ENCODE measurements around the gene CHFR. TPM values are rescaled to one million over a fixed set of nuclear protein-coding genes. Genes with fewer than 3 reads are reported as not detected.
"Not testable (repeated sequence)": the region's sequence is repeated elsewhere in the genome, so short reads cannot be mapped to it uniquely, and the experiment has no call there.

Gene CHFR
- total RNA-seq, 1 donor from 2014 or later = 98.4 TPM

DNA sequence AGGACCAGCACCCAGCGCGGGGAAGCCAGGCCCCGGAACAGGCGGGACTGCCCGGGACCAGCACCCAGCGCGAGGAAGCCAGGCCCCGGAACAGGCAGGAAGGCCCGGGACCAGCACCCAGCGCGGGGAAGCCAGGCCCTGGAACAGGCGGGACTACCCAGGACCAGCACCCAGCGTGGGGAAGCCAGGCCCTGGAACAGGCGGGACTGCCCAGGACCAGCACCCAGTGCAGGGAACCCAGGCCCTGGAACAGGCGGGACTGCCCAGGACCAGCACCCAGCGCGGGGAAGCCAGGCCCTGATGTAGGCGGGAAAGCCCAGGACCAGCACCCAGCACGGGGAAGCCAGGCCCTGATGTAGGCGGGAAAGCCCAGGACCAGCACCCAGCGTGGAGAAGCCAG, 12.8 kb downstream of the CHFR start:
- intact Hi-C loops (cut with micrococcal nuclease) = not testable (repeated sequence)

DNA sequence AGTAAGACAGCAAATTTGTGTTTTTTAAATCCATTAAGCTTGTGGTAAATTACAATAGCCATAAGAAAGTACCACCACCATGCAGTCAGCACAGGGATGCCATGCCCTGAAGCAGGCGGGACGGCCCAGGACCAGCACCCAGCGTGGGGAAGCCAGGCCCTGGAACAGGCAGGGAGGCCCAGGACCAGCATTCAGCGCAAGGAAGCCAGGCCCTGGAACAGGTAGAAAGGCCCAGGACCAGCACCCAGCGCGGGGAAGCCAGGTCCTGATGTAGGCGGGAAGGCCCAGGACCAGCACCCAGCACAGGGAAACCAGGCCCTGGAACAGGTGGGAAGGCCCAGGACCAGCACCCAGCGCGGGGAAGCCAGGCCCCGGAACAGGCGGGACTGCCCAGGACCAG, 13.2 kb downstream of the CHFR start:
- intact Hi-C loops (cut with micrococcal nuclease) = no loop called here

DNA sequence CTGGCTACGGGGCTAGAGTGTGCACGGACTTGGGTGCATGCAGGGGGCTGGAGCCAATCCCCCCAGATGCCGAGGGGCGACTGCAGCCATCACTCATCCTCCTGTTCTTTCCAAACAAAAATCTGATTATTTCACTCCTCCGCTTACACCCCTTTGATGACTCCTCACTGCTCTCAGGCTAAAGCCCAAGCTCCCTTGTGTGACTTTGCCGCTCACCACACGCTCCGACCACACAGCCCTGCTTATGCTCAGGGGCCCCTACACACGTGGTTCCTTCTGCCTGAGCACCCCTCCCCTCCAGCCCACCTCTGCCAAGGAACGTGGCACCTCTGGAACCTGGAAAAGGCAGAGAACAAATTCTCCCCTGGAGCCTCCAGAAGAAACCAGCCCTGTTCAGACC, 13.7 kb downstream of the CHFR start:
- intact Hi-C loops (cut with micrococcal nuclease) = loop anchor here (1.0 to 2.0 kb wide), 3 partner anchors 13 to 39 kb away; partner anchors contain the start of gene CHFR

DNA sequence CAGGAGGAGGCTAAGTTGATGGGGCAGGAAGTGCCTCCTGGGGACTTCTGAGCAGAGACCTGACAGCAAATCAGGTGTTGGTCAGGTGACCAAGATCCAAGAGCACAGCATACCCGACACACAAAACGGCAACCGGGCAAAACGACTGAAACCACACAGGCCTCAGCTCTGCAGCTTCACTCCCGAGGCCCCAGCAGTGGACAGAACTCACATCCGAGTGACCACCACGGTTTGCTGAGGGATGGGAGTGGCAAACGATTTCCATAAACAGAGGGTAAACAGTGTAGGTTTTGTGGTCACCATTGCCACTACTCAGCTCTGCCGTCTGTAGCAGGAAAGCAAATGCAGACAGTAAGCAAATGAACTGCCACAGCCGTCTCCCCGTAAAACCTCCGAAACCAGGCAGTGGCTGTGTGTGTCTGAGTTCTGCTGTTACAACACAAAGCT, 14.4 kb downstream of the CHFR start:
- intact Hi-C loops (cut with micrococcal nuclease) = loop anchor here (1.0 to 2.0 kb wide), 3 partner anchors 14 to 38 kb away; partner anchors contain the start of gene CHFR

DNA sequence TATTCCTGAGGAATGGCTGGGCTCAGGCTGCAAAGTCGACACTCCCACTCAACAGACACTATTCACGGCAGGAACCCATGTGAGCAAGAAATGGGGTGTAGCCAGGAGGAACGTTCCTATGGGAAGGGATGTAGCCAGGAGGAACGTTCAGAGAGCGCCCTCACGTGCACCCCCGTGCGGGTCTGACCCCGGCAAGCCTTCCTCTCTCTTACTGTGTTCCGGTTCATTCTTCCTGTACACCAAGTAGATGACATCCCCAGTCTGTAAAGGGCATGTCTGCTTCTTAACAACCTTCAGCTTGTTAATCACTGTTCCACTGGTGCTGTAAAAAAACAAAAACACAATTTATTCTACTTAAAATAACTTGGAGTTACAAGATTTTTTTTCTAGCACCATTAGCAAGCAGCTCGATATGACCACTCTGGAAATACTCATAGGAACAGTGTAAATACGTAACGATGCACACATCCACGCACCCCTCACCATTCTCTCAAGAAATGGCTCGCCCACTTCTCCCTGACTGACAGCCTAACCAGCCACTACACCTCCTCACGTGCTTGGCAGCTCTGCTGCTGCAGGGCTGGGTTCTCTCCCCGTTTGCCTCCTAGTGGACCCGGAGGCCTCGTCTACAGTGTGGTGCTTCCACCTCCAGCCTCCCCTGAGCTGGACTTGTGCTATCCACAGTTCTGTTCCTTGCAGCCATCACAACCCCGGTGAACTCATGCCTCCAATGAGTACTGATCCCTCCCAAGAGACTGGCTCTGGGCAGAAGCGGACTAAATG, 15.1 kb downstream of the CHFR start:
- intact Hi-C loops (cut with micrococcal nuclease) = loop anchor here (2.0 kb wide), 2 partner anchors 15 to 37 kb away; partner anchors contain the start of gene CHFR

DNA sequence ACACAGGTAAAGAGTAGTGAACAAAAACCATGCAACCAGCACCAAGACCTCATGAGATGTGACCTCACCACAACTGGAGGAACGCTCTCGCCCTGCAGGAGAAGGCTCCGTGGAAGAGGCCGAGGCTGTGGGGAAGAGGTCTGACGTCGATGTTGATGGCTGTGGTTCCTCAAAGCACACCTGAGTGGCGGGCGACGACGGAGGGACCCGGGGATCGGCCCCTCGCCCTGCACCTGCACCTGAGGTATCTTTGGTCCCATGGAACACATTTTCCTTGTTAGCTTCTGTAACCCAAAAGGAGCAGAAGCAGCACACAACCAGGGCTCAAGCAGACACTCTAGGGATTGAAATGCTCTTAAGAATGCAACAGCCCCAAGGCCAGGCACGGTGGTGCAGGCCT, 17.9 kb downstream of the CHFR start:
- intact Hi-C loops (cut with micrococcal nuclease) = no loop called here

DNA sequence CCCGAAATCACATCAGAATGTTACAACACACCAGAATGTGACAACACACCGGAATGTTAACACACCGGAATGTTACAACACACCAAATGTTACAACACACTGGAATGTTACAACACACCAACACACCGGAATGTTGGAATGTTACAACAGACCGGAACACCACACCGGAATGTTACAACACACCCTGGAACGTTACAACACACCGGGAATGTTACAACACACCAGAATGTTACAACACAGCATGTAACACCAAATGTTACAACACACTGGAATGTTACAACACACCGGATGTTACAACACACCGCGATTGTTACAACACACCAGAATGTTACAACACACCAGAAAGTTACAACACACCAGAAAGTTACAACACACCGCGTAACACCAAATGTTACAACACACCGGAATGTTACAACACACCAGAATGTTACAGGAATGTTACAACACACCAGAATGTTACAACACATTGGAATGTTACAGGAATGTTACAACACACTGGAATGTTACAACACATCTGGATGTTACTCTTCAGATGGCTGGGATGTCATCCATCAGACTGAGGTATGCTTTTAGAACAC, 21.1 kb downstream of the CHFR start:
- intact Hi-C loops (cut with micrococcal nuclease) = no loop called here

DNA sequence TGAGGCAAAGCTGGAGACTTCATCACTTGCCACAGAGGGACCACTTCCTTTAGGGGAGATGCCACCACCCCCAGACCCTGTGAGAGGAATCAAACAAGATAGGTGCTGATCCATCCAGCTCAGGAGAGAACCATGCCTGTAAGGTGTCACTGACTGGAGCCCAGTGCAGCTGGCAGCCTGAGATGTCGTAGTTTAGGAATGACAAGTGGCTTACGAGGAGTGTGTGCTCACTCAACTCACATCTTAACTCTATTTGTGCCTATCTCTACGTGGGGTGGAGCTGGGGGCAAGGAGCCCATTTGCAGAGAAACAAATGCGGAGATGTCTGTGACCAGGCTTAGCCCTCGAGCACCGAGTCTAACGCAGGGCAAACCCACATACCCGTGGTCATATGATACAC, 25.8 kb downstream of the CHFR start:
- intact Hi-C loops (cut with micrococcal nuclease) = no loop called here

DNA sequence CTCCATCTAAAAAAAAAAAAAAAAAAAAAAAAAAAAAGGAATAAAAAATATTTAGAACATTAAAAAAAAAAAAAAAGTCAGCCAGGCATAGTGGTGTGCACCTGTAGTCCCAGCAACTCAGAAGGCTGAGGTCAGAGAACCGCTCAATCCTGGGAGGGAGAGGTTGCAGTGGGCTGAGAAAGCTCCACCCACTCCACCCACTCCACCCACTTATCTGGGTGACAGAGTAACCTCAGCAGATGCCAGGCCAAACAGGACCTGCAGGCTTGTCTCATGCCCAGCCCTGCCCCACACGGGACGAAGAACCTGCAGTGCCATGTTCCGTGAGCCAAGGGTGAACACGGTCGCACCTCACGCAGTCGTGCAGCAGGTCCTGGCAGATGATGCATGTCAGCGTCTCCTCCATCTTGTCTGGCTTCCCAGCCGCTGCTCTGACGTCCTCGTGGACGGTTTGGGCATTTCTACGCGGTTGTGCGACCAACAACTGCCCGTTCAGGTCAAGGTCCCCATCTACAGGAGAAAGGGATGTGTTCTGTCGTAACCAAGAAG, 28.6 kb downstream of the CHFR start:
- intact Hi-C loops (cut with micrococcal nuclease) = no loop called here

DNA sequence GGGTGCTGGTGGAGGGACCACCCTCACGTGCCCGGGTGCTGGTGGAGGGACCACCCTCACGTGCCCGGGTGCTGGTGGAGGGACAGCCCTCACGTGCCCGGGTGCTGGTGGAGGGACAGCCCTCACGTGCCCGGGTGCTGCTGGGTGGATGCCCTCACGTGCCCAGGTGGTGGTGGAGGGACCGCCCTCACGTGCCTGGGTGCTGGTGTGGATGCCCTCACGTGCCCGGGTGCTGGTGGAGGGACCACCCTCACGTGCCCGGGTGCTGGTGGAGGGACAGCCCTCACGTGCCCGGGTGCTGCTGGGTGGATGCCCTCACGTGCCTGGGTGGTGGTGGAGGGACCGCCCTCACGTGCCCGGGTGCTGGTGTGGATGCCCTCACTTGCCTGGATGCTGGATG, 30.4 kb downstream of the CHFR start:
- intact Hi-C loops (cut with micrococcal nuclease) = not testable (repeated sequence)

DNA sequence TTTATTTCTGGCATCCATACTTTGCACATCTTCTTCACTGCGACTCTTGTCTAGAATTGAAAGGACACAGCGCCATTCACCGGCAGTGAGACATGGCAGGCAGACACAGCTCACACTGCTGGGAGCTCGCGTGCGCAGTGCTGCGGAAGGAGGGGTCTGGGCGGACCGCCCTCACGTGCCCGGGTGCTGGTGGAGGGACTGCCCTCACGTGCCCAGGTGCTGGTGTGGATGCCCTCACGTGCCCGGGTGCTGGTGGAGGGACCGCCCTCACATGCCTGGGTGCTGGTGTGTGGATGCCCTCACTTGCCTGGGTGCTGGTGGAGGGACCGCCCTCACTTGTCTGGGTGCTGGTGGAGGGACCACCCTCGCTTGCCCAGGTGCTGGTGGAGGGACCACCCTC, 30.8 kb downstream of the CHFR start:
- intact Hi-C loops (cut with micrococcal nuclease) = no loop called here

DNA sequence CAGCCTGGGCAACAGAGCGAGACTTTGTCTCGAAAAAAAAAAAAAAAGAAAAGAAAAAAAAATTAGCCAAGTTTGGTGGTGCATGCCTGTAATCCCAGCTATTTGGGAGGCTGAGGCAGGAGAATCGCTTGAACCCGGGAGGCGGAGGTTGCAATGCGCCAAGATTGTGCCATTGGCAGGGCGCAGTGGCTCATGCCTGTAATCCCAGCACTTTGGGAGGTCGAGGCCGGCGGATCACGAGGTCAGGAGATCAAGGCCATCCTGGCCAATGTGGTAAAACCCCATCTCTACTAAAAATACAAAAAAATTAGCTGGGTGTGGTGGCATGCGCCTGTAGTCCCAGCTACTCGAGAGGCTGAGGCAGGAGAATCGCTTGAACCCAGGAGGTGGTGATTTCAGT, 32.2 kb downstream of the CHFR start:
- intact Hi-C loops (cut with micrococcal nuclease) = not testable (repeated sequence)

DNA sequence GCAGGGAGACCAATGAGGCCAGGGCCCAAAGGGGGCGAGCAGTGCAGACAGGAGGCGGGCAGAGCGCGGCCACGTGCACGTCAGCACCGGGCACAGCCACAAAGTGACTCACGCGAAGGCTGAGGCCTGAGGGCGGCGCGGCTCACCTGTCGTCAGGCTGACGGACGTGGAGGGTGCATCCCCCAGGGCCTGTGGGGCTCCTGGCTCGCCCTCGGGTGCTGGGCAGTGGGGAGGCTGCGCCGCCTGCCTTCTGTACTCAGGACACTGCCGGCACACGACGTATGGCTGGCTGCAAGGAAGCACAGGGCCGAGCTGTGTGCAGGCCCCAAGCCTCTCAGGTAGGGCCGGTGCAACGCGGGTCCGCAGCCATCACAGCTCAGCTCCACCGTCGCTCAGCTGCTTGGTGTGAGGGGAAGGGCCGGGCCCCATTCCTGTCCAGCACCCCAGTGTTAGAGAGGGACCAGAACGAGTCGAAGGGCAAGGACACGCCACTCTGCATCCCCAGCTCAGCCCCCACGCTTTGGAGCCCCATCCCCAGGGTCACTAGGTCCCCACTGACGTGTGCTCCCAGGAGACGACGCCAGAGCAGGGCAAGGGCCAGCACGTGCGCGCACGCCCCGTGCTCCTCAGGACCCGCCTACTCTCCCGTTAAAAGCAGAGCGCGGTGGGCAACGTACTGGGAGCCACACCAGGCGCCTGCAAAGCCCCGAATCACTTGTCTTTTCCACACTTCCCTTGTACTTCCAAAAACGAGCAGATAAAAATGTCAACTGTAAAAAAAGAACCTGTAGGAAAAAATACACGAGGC, 33.9 kb downstream of the CHFR start:
- intact Hi-C loops (cut with micrococcal nuclease) = no loop called here

DNA sequence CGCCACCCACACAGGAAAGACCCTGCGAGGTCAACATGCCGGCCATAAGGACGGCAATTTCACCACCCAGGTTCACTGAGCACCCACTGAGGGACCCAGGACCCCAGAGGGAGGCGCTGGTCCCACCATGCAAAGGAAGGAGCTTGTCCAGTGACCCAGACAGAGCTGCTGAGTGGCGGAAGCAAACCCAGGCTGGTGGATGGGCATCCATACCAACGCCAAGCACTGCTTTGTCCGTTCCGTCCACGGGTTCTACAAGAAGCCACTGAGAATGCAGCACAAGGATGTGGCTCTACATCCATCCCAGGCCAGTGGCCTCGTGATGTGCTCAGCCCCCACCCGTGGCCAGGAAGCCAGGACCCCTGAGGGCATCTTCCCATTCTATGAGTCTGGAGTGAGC, 34.9 kb downstream of the CHFR start:
- intact Hi-C loops (cut with micrococcal nuclease) = no loop called here

DNA sequence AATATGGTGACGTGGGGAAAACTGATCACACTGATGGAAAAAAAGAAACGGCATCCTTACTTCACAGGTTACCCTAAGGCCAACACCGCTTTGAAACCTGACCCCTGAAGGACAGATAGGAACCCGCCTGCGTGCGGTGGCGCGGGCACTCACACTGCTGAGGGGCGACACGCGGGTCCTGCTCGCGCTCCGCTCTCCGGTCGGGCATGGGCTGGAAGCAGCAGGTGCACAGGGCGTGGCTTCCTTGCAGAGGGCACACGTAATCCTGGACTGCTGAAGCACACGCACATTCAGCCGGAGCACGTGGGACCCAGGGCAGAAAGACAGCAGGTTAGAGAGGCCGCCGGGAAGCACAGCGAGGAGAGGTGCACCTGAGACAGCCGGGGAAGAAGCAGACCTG, 35.9 kb downstream of the CHFR start:
- intact Hi-C loops (cut with micrococcal nuclease) = no loop called here

DNA sequence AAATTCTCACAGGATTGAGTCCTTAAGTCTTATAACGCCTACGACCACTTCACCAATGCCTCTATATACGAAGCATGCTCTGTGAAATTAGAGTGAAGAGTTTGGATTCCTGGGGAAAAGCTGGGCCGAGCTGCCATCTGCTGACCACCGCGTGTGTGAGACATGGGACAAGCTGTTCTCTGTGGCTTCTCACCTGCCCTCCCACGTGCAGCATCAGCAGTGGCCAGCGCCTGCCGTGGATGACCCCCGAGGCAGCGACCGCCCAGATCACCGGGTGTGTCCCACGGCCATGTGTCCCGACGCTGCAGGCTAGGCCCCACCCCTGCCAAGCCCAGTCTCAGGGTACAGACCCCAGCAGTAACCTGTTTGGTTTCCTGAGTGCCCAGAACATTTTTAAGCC, 37.1 kb downstream of the CHFR start:
- intact Hi-C loops (cut with micrococcal nuclease) = no loop called here

DNA sequence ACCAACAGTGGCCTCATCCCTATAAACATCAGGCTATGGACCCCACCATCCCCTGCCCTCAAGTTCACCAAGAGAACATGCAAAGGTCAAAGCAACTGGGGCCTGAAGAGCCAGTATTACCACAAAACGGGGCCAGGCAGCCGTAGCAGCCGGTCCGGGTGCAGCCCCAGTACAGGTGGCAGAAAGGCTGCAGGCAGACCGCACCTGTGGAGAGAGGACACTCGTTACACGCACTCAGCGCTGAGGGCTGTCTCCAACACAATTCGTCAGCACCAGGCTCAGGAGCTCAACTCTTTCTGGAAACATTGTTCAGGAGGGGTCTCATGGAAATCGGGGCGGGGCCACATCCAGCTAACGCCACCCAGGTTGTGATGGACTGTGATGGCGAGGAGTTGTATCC, 38.9 kb downstream of the CHFR start:
- intact Hi-C loops (cut with micrococcal nuclease) = no loop called here

DNA sequence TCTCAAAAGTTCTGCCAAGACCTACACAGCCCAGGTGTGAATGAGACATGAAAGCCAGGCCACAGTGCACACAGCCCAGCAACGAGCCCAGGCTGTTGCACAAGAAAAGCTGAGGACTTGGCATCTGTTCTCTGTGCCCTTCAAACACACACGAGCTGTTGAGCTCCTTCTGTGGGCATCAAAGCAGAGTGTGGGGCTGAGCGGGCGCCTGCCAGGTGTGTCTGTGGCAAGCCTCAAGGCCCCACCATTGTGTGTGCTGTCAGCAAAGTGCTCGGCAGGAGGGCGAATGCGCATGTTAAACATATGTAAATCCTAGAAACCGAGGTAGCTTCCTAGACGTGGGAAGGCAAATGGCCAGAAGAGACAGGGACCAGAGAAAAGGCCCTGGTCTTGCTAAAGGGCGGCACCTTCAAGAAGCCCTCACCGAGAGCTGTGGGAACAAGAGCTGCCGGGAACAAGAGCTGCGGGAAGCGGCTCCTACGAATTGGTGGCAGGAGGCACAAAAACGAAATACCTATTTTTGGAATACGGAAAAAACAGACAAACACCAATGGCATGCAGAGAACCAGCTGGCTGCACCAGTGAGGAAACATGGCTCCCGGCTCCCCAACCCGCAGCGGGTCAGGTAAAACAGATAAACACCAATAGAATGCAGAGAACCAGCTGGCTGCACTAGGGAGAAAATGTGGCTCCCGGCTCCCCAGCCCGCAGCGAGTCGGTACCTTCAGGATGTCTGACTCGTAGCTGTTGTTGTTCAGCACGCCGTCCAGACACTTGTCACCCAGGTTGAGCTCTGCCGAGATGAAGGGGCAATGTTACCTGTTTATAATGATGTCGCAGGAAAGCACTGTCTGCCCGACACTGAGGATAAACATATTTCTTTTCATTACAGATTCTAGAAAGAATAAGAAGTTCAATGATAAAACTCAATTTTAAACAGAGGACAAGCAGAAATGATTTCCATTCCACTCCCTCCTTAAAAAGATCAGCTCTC, 39.7 kb downstream of the CHFR start:
- intact Hi-C loops (cut with micrococcal nuclease) = no loop called here

DNA sequence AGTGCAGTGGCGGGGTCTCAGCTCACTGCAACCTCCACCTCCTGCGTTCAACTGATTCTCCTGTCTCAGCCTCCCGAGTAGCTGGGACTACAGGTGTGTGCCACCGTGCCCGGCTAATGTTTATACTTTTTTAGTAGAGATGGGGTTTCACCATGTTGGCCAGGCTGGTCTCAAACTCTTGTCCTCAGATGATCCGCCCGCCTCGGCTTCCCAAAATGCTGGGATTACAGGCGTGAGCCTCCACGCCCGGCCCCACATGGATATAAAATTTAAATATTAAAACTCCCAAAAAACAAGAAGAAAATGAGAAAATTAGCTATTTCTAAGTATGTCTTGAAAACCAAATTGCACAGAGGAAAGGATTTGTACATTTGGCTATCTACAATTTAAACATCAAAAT, 42.7 kb downstream of the CHFR start:
- intact Hi-C loops (cut with micrococcal nuclease) = not testable (repeated sequence)

DNA sequence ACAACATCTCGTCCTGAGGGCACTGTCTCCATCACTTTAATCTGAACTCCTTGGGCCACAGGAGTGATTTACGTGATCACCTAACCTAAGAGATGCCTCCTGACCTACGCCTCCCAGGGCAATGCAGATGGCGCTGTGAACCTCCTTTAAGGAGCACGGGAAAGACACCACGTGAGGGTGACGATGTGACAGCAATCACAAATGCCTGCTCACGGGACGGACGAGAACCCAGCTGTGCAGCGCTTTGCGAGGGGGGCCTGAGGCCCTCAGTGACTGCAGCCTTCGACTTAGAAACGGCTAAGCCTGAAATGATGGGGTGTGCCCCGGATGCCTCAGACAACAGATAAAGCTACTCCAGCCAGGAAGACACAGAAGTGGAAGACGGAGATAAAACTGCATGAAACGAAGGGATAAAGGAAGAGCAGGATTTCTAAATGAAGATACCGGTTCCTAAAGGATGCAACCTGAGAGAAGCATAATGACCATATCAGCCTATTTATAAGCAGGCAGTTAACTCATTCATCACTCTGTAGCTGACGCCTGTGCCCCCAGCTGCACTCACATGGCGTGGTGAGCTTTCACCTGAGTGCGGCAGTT, 44.9 kb downstream of the CHFR start:
- intact Hi-C loops (cut with micrococcal nuclease) = no loop called here

Measured in T-helper 1 cell treated with Interleukin-12 subunit alpha and Interleukin-12 subunit beta and Interleukin-4 antibody, amounts not matched to agents 30 ng/mL and 1 ng/mL, for 36 hours (primary cell).